Neural cell (in vitro differentiated cells): ENCODE results near the gene PPP1R12C. TPM values are rescaled to one million over a fixed set of nuclear protein-coding genes. Genes with fewer than 3 reads are reported as not detected.

Source experiments
- H2AFZ ChIP-seq: fragments of 200-600, 300-800 bp; sonication (generic), shearing (Covaris generic); 2 replicates; pipeline ENCODE4 v1.6.0; 2014; ENCODE audit warnings: low read depth, mild to moderate bottlenecking, antibody characterized with exemption, low read length, moderate library complexity
- H3F3A ChIP-seq: fragments of 200-600 bp; shearing (Covaris generic); 2 replicates; pipeline ENCODE4 v1.6.1; 2016; ENCODE audit warnings: mild to moderate bottlenecking, moderate library complexity, mixed read lengths, antibody characterized with exemption, low read length; ENCODE audit not compliant: insufficient read depth, poor library complexity, severe bottlenecking
- H3K27ac ChIP-seq: fragments of 200-600, 300-800 bp; sonication (generic), shearing (Covaris generic); 2 replicates; pipeline ENCODE4 v1.5.1; 2014; ENCODE audit warnings: mild to moderate bottlenecking, low read length, moderate library complexity
- H3K27me3 ChIP-seq: fragments of 300-800, 200-600 bp; sonication (generic), shearing (Covaris generic); 2 replicates; pipeline ENCODE4 v1.6.0; 2014; ENCODE audit warnings: mild to moderate bottlenecking, low read depth, low read length, moderate library complexity; ENCODE audit not compliant: insufficient read depth
- H3K36me3 ChIP-seq: fragments of 300-800, 200-600 bp; sonication (generic), shearing (Covaris generic); 2 replicates; pipeline ENCODE4 v1.5.1; 2014; ENCODE audit warnings: mild to moderate bottlenecking, antibody characterized with exemption, low read length, moderate library complexity; ENCODE audit not compliant: insufficient read depth
- H3K4me2 ChIP-seq: fragments of 300-800, 200-600 bp; sonication (generic), shearing (Covaris generic); 2 replicates; pipeline ENCODE4 v1.6.0; 2014; ENCODE audit warnings: mild to moderate bottlenecking, low read length
- H3K4me3 ChIP-seq: fragments of 300-800, 200-600 bp; sonication (generic), shearing (Covaris generic); 2 replicates; pipeline ENCODE4 v1.5.1; 2014; ENCODE audit warnings: mild to moderate bottlenecking, low read length, moderate library complexity
- H3K79me2 ChIP-seq: fragments of 200-600 bp; shearing (Covaris generic); replicated peaks from 2 replicates; pipeline ENCODE4 v1.6.0; 2014; ENCODE audit warnings: mild to moderate bottlenecking, low read length, moderate library complexity; ENCODE audit not compliant: insufficient read depth
- H3K9ac ChIP-seq: fragments of 300-800, 200-600 bp; sonication (generic), shearing (Covaris generic); 2 replicates; pipeline ENCODE4 v1.6.1; 2016; ENCODE audit warnings: mild to moderate bottlenecking, low read length, mixed read lengths
- H3K9me2 ChIP-seq: fragments of 200-600 bp; shearing (Covaris generic); 2 replicates; pipeline ENCODE4 v1.6.1; 2016; ENCODE audit warnings: mild to moderate bottlenecking, low read length, mixed read lengths; ENCODE audit not compliant: insufficient read depth
- H3K9me3 ChIP-seq: fragments of 200-600, 300-800 bp; sonication (generic), shearing (Covaris generic); 2 replicates; pipeline ENCODE4 v1.6.1; 2016; ENCODE audit warnings: mild to moderate bottlenecking, mixed run types, low read length, moderate library complexity, mixed read lengths
- H4K20me1 ChIP-seq: fragments of 200-600 bp; shearing (Covaris generic); 2 replicates; pipeline ENCODE4 v1.6.1; 2016; ENCODE audit warnings: mild to moderate bottlenecking, mixed run types; ENCODE audit not compliant: insufficient read depth
- EZH2 ChIP-seq: fragments of 200-600, 300-800 bp; shearing (Covaris generic), sonication (generic); IDR thresholded peaks from 2 replicates; pipeline ENCODE4 v1.6.1; 2014; ENCODE audit warnings: antibody characterized with exemption, low read length, borderline replicate concordance, mild to moderate bottlenecking; ENCODE audit not compliant: insufficient read depth, poor library complexity, severe bottlenecking
- MXI1 ChIP-seq: fragments of 450-650 bp; conservative IDR thresholded peaks from 2 replicates; pipeline ENCODE4 v1.6.1; 2014; ENCODE audit warnings: antibody characterized with exemption, mild to moderate bottlenecking; ENCODE audit not compliant: poor library complexity, severe bottlenecking
- POLR2AphosphoS5 ChIP-seq: IDR thresholded peaks from 2 replicates; pipeline ENCODE4 v1.6.1; 2012
- RAD21 ChIP-seq: fragments of 450-650 bp; conservative IDR thresholded peaks from 2 replicates; pipeline ENCODE4 v1.6.1; 2014; ENCODE audit warnings: antibody characterized with exemption, mild to moderate bottlenecking, moderate library complexity
- SMC3 ChIP-seq: fragments of 450-650 bp; conservative IDR thresholded peaks from 2 replicates; pipeline ENCODE4 v1.6.1; 2014; ENCODE audit warnings: antibody characterized with exemption, mild to moderate bottlenecking, moderate library complexity; ENCODE audit not compliant: poor library complexity
- TAF1 ChIP-seq: IDR thresholded peaks from 2 replicates; pipeline ENCODE4 v1.6.1; 2012; ENCODE audit warnings: low read depth
- polyA plus RNA-seq: library from polyadenylated mRNA; depleted of rRNA; stranded (reverse); fragments of >200 nt; gene quantifications from 2 replicates; pipeline ENCODE4 v1.2.3, GENCODE V29; 2014
- TF ChIP-seq, protein P1 (sequence below): IDR thresholded peaks from 2 replicates; pipeline ENCODE4 v1.6.1; 2012; ENCODE audit warnings: borderline replicate concordance
- TF ChIP-seq, protein P2 (sequence below): fragments of 450-650 bp; IDR thresholded peaks from 2 replicates; pipeline ENCODE4 v1.5.1; 2014; ENCODE audit warnings: antibody characterized with exemption, mild to moderate bottlenecking, moderate library complexity; ENCODE audit not compliant: poor library complexity, severe bottlenecking

Gene PPP1R12C
- polyA plus RNA-seq, 1 donor from 2014 or later, result 109 TPM

DNA sequence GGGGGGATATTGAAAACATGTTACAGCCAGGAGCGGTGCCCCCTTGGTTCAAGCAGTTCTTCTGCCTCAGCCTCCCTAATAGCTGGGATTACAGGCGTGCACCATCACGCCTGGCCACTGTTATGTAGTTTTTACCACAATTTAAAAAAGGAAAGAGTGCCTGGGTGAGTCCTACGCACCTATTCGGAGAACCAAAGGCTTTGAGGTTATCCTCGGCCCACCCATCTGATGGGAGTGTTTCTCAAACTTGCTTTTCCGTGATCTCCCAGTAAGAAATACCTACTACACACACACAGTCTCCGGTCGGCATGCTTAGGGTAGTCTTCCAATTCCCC is 75.1 kb downstream of the PPP1R12C start:
- Histone ChIP-seq H3K36me3 (no peaks in the 10 kb centered on the region), H3K27me3 (no peaks in the 10 kb centered on the region), H3F3A (no peaks in the 10 kb centered on the region), H3K4me3 (no peak overlapping the region), H4K20me1 (no peaks in the 10 kb centered on the region), H2AFZ (no peak overlapping the region), H3K9me3 (no peaks in the 10 kb centered on the region), H3K79me2 (no peaks in the 10 kb centered on the region), H3K4me2 (no peak overlapping the region), H3K9me2 (no peaks in the 10 kb centered on the region), H3K9ac (no peak overlapping the region), H3K27ac (no peak overlapping the region)
- TF ChIP-seq, protein P1, sequence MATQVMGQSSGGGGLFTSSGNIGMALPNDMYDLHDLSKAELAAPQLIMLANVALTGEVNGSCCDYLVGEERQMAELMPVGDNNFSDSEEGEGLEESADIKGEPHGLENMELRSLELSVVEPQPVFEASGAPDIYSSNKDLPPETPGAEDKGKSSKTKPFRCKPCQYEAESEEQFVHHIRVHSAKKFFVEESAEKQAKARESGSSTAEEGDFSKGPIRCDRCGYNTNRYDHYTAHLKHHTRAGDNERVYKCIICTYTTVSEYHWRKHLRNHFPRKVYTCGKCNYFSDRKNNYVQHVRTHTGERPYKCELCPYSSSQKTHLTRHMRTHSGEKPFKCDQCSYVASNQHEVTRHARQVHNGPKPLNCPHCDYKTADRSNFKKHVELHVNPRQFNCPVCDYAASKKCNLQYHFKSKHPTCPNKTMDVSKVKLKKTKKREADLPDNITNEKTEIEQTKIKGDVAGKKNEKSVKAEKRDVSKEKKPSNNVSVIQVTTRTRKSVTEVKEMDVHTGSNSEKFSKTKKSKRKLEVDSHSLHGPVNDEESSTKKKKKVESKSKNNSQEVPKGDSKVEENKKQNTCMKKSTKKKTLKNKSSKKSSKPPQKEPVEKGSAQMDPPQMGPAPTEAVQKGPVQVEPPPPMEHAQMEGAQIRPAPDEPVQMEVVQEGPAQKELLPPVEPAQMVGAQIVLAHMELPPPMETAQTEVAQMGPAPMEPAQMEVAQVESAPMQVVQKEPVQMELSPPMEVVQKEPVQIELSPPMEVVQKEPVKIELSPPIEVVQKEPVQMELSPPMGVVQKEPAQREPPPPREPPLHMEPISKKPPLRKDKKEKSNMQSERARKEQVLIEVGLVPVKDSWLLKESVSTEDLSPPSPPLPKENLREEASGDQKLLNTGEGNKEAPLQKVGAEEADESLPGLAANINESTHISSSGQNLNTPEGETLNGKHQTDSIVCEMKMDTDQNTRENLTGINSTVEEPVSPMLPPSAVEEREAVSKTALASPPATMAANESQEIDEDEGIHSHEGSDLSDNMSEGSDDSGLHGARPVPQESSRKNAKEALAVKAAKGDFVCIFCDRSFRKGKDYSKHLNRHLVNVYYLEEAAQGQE, result no peak
- TF ChIP-seq SMC3, result no peak
- no peak for TF ChIP-seq EZH2
- no peak for TF ChIP-seq RAD21
- TF ChIP-seq, protein P2, sequence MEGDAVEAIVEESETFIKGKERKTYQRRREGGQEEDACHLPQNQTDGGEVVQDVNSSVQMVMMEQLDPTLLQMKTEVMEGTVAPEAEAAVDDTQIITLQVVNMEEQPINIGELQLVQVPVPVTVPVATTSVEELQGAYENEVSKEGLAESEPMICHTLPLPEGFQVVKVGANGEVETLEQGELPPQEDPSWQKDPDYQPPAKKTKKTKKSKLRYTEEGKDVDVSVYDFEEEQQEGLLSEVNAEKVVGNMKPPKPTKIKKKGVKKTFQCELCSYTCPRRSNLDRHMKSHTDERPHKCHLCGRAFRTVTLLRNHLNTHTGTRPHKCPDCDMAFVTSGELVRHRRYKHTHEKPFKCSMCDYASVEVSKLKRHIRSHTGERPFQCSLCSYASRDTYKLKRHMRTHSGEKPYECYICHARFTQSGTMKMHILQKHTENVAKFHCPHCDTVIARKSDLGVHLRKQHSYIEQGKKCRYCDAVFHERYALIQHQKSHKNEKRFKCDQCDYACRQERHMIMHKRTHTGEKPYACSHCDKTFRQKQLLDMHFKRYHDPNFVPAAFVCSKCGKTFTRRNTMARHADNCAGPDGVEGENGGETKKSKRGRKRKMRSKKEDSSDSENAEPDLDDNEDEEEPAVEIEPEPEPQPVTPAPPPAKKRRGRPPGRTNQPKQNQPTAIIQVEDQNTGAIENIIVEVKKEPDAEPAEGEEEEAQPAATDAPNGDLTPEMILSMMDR, result no peak
- TF ChIP-seq MXI1, result no peak
- no peak for TF ChIP-seq POLR2AphosphoS5
- no peak for TF ChIP-seq TAF1

DNA sequence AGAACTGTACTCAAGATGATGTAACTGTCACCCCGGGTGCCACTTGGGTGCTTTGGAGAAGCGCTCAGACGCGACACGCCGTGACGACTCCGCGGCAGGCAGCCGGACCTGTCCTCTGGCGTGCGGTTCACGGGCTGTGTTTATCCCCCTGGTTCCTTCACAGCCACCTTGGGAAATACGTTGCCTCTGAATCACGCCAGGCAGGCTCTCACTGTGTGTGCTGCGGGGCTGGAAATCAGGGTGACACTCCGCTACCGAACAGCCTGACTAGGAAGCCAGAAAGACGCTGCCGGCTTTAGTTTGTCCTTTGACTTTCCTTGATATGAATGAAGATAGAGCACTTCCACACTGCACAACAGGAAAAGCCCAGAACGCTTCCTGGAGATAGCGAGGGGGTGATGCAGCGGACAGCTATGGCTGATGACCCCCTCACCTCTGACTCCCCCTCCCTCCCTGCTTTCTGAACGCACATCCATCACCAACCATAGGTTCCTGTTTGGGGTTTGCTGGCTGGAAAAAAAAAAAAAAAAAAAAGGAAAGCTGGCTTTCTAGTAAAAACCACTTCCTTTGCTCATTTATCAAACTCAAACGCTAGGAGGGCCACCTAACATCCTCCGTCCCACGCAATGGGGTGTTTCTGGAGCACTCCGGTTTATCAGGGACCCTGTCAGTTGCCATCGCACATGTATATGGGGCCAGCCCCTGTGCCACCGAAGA is 75.7 kb downstream of the PPP1R12C start:
- Histone ChIP-seq H3K79me2 (no peaks in the 10 kb centered on the region), H3F3A (no peaks in the 10 kb centered on the region), H3K9me3 (no peaks in the 10 kb centered on the region), H3K9ac (no peak overlapping the region), H4K20me1 (no peaks in the 10 kb centered on the region), H3K4me3 (no peak overlapping the region), H3K9me2 (no peaks in the 10 kb centered on the region), H3K27ac (no peak overlapping the region), H3K4me2 (no peak overlapping the region), H2AFZ (no peak overlapping the region), H3K36me3 (no peaks in the 10 kb centered on the region), H3K27me3 (no peaks in the 10 kb centered on the region)
- TF ChIP-seq SMC3, result no peak
- no peak for TF ChIP-seq TAF1
- TF ChIP-seq EZH2, result no peak
- TF ChIP-seq, protein P2, result no peak
- no peak for TF ChIP-seq MXI1
- TF ChIP-seq, protein P1, result no peak
- TF ChIP-seq RAD21, result no peak
